Activated gamma-delta T cell (primary cell): ENCODE measurements around the gene MAFG.
"Not testable (repeated sequence)": the region's sequence is repeated elsewhere in the genome, so short reads cannot be mapped to it uniquely, and the experiment has no call there.

ENCODE experiments used
- DNase-seq: peaks from one replicate; lab custom pipeline; 2025; lab: John Stamatoyannopoulos, UW

The MAFG gene

GRCh38 chr17:81923302-81924260 is 4.0 kb downstream of the MAFG start:
- DNase-seq: no peak

GRCh38 chr17:81922566-81923301 is 4.8 kb downstream of the MAFG start:
- DNase-seq: no peak

- DNase-seq: no peak
Measured at GRCh38 chr17:81921996-81922565, 5.5 kb downstream of the MAFG start.

DNA sequence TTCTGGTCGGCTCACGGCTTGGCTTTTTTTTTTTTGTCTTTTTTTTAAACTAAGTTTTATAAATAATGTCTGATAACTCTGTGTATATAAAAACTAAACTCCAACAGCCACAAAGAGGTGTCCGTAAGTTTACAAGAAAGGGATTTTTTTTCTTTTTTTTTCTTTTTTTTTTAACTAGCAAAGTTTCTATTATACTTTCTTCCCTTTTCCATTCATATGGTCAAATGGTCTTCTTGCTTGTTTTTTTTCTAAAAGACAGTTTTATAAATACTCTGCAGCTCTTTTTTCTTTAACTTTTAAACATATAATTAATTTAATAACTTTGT is 6.0 kb downstream of the MAFG start:
- no peak for DNase-seq

- DNase-seq: no peak
Measured at GRCh38 chr17:81920612-81921536, 6.7 kb downstream of the MAFG start.

- DNase-seq: no peak
Measured at GRCh38 chr17:81918832-81919545, 8.5 kb downstream of the MAFG start.

GRCh38 chr17:81918333-81918669 is 9.2 kb downstream of the MAFG start:
- DNase-seq: not testable (repeated sequence)

DNA sequence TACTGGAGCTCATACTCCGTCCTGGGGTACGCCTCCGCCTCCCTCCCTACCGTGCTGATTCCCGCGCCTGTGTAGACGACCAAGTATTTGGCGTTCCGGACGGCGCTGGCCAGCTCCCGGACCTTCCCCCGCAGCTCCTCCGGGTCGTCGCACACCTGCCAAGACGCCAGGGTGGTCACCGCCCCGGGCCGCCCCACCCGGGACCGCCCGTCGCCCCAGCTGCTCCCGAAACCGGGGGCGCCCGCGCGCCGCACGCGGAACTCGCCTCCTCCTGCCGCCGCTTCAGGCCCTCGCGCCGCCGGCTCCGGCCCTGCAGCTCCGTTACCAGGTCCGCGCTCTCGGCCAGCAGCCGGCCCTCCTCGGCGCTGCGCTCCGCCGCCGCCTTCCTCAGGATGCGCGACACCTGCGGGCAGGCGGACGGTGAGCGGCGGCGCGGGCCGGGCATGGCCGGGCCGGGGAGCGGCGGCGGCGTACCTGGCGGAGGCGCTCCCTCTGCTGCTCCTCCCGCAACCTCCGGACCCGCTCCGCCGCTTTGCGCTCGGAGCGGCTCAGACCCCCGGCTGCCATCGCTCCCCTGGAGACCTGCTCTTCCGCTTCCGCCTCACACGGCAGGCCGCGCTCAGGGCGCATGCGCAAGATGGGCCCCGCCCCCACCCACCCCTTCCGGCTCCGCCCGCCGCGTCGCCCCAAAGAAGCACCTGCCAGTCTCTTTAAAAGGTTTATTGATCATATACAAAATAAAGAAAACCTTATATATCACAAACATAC is 9.8 kb downstream of the MAFG start, which contains the start of gene SIRT7:
TSS of gene SIRT7 (minus strand) at position 612 of the 768 bp plus-strand sequence. CDS start at position 567, 45 bp downstream.
- peak; percentile 79 for DNase-seq

DNA sequence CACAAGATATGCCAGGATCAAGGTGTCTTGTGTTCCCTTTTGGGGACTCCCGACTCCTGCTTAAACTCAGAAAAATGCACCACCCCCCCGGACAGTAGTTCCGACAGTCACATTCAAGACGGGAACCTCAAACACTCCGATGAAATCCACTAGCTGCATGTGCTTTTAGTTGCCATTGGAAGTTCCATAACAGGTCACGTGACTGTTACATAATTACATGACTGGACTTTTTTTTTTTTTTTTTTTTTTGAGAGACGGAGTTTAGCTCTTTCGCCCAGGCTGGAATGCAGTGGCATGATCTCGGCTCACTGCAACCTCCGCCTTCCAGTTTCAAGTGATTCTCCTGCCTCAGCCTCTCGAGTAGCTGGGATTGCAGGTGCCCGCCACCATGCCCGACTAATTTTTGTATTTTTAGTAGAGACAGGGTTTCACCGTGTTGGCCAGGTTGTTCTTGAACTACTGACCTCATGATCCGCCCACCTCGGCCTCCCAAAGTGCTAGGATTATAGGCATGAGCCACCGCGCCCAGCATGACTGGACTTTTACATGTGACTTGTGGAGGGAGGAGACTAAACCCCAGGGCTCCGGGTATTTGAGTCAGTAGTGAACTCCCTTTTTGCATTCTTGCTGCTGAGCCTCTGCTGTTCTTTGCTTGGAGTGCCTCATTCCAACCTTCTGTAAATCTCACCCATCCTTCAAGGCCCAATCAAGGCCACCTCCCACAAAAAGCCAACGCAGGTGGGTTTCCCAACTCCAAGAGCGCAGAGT is 11.1 kb downstream of the MAFG start:
- no peak for DNase-seq

DNA sequence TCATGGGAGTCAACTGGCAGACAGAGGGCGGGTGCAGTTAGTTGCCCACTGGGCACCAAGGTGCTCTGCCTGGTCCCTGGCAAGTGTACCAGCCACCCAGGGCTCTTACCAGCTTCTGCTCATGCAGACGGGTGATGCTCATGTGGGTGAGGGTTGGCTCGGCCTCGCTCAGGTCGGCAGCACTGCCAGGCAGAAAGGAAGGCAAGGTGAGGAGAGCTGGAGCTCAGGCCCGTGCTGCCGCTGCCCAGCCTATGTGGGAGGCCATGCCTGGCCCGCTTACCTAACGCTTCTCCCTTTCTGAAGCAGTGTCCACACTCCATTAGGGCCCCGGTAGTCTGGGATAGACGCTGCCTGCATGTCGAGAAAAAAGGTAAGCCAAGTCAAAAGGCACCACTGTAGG is 12.2 kb downstream of the MAFG start:
- DNase-seq: no peak

- no peak for DNase-seq
Measured at GRCh38 chr17:81914103-81914850, 13.3 kb downstream of the MAFG start.

- DNase-seq: no peak
Measured at GRCh38 chr17:81913394-81914102, 14.0 kb downstream of the MAFG start.

GRCh38 chr17:81912441-81913309 is 14.9 kb downstream of the MAFG start:
- DNase-seq: no peak

- no peak for DNase-seq
Measured at GRCh38 chr17:81911969-81912368, 15.6 kb downstream of the MAFG start.

- DNase-seq: peak; percentile 87
Measured at GRCh38 chr17:81911277-81911961, 16.1 kb downstream of the MAFG start, which contains the start of gene PCYT2. Gene PCYT2 (minus strand): TSS chr17:81911399. CDS start chr17:81911355, 44 bp downstream.

- no peak for DNase-seq
Measured at GRCh38 chr17:81910840-81911276, 16.7 kb downstream of the MAFG start.
